HG02885 (cell line): ENCODE data around the gene ZNF598.

Source experiments
- ATAC-seq: cut with Tn5 transposase; IDR thresholded peaks from one replicate; pipeline ENCODE4 v1.9.1; 2021; ENCODE audit warnings: mild to moderate bottlenecking; ENCODE audit not compliant: unreplicated experiment, poor library complexity

The ZNF598 gene

GRCh38 chr16:1979271-1980029 lies 30.2 kb downstream of the ZNF598 start:
- no peak for ATAC-seq

GRCh38 chr16:1978476-1979120 lies 31.0 kb downstream of the ZNF598 start:
- ATAC-seq = no peak

- no peak for ATAC-seq
These were observed 31.7 kb downstream of the ZNF598 start for GRCh38 chr16:1977875-1978268.

GRCh38 chr16:1976951-1977874 lies 32.4 kb downstream of the ZNF598 start:
- ATAC-seq = no peak

- ATAC-seq = no peak
These were observed 33.5 kb downstream of the ZNF598 start for GRCh38 chr16:1976216-1976520.

- ATAC-seq = no peak
These were observed 34.0 kb downstream of the ZNF598 start for GRCh38 chr16:1975432-1976215.

- no peak for ATAC-seq
These were observed 35.2 kb downstream of the ZNF598 start for GRCh38 chr16:1974157-1975070.

GRCh38 chr16:1973461-1974156 lies 36.0 kb downstream of the ZNF598 start:
- no peak for ATAC-seq

- no peak for ATAC-seq
These were observed 37.1 kb downstream of the ZNF598 start for GRCh38 chr16:1972490-1972877.

- peak; percentile 92 for ATAC-seq
These were observed 37.7 kb downstream of the ZNF598 start, which contains the start of gene TBL3 for GRCh38 chr16:1971796-1972489. Gene TBL3, plus strand, starts transcription at chr16:1972053. Its CDS starts 112 bp downstream, at chr16:1972165.

GRCh38 chr16:1968146-1968953 lies 41.3 kb downstream of the ZNF598 start:
- ATAC-seq = no peak

GRCh38 chr16:1966460-1966859 lies 43.2 kb downstream of the ZNF598 start, which contains the start of gene RNF151:
Gene RNF151, plus strand, starts transcription at chr16:1966856. Its CDS starts 26 bp downstream, at chr16:1966882.
- ATAC-seq = no peak

GRCh38 chr16:1965396-1966001 lies 44.1 kb downstream of the ZNF598 start:
- no peak for ATAC-seq

GRCh38 chr16:1964506-1965395 lies 44.9 kb downstream of the ZNF598 start, which contains the start of gene RPS2:
Gene RPS2, minus strand, starts transcription at chr16:1964826. Its CDS starts 201 bp downstream, at chr16:1964625.
- ATAC-seq = peak; percentile 82

- ATAC-seq = peak; percentile 3
These were observed 45.7 kb downstream of the ZNF598 start for GRCh38 chr16:1963806-1964505.
